ENCODE results near the gene TNNI2.

GRCh38 chr11:1832211-1832919 lies 6.4 kb upstream of the TNNI2 start:
- TF ChIP-seq, protein P1, sequence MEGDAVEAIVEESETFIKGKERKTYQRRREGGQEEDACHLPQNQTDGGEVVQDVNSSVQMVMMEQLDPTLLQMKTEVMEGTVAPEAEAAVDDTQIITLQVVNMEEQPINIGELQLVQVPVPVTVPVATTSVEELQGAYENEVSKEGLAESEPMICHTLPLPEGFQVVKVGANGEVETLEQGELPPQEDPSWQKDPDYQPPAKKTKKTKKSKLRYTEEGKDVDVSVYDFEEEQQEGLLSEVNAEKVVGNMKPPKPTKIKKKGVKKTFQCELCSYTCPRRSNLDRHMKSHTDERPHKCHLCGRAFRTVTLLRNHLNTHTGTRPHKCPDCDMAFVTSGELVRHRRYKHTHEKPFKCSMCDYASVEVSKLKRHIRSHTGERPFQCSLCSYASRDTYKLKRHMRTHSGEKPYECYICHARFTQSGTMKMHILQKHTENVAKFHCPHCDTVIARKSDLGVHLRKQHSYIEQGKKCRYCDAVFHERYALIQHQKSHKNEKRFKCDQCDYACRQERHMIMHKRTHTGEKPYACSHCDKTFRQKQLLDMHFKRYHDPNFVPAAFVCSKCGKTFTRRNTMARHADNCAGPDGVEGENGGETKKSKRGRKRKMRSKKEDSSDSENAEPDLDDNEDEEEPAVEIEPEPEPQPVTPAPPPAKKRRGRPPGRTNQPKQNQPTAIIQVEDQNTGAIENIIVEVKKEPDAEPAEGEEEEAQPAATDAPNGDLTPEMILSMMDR (IDR thresholded peaks at IDR 0.05) = peak; percentile 87 to 99 (median 96)
- no peak for TF ChIP-seq POLR2A (IDR thresholded peaks at IDR 0.05)
